ENCODE measurements around the gene MBNL1. TPM values are rescaled to one million over a fixed set of nuclear protein-coding genes. Genes with fewer than 3 reads are reported as not detected.

The MBNL1 gene
- total RNA-seq, 1 experiment from 2014 or later, result 140 TPM

- intact Hi-C loops (cut with micrococcal nuclease; ENCODE audit: unreplicated experiment) (no loop called here), in situ Hi-C loops (cut with HindIII; ENCODE audit: low pct_unique_long_range_greater_than_20kb, low sequenced_read_pairs) (no loop called here)
- no peaks in the 10 kb centered on the region; the same call in 1 of the 2 replicates for H3K4me1 ChIP-seq (ENCODE audit: control insufficient read depth, insufficient read depth, low read length)
- POLR2A ChIA-PET, result no interaction called here
- TF ChIP-seq TCF7L2 (IDR thresholded peaks at IDR 0.05; ENCODE audit: low read depth, low read length) (no peak), POLR2AphosphoS5 (IDR thresholded peaks at IDR 0.05; ENCODE audit: low read depth, low read length) (no peak), REST (IDR thresholded peaks at IDR 0.05; ENCODE audit: insufficient read depth in 1 of 2, low read depth in 2 of 2, low read length in 1 of 2) (no peak), SIN3A (IDR thresholded peaks at IDR 0.05; ENCODE audit: borderline replicate concordance, insufficient read depth, low read depth, low read length) (no peak)
- TF ChIP-seq, protein P1, sequence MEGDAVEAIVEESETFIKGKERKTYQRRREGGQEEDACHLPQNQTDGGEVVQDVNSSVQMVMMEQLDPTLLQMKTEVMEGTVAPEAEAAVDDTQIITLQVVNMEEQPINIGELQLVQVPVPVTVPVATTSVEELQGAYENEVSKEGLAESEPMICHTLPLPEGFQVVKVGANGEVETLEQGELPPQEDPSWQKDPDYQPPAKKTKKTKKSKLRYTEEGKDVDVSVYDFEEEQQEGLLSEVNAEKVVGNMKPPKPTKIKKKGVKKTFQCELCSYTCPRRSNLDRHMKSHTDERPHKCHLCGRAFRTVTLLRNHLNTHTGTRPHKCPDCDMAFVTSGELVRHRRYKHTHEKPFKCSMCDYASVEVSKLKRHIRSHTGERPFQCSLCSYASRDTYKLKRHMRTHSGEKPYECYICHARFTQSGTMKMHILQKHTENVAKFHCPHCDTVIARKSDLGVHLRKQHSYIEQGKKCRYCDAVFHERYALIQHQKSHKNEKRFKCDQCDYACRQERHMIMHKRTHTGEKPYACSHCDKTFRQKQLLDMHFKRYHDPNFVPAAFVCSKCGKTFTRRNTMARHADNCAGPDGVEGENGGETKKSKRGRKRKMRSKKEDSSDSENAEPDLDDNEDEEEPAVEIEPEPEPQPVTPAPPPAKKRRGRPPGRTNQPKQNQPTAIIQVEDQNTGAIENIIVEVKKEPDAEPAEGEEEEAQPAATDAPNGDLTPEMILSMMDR (IDR thresholded peaks at IDR 0.05), result no peak
- no peaks in the 10 kb centered on the region; the same call in 1 of the 2 replicates for H3K36me3 ChIP-seq (ENCODE audit: control insufficient read depth, insufficient read depth, low read length)
- no peak overlapping the region for H3K4me3 ChIP-seq (ENCODE audit: low read depth in 2 of 2, low read length in 2 of 2)
- DNase-seq (ENCODE audit: low read depth, low spot score) (no peak), ATAC-seq (no peak)
- H3K27ac ChIP-seq (ENCODE audit: low read length), result no peak overlapping the region
- CTCF ChIA-PET, result no interaction called here
- no TSS peak for BruUV-seq (replicated peaks)
- no peaks in the 10 kb centered on the region for H3K27me3 ChIP-seq (ENCODE audit: control insufficient read depth, insufficient read depth, low read length)
- no peaks in the 10 kb centered on the region for H3K9me3 ChIP-seq (ENCODE audit: control insufficient read depth, insufficient read depth, low read depth, low read length)
Measured at GRCh38 chr3:152349392-152349791, 80.7 kb downstream of the MBNL1 start.

DNA sequence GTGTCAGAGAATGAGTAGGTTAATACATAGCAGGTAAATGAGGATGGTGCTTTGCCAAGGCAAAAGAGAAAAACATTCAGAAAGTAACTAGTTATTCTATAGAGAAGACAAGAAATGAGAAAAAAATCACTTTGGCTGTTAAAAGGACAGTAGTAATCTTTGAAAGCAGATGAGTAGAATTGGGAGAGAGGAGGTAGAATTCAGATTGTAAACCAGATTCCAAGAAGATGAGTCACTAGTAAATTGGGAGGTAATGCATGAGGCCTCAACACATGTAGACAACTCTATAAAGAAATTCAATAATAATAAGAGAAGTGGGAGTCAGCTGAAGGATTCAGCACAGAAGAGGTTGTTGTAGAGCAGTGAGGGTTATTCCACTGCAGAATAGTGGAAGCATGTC is 81.4 kb downstream of the MBNL1 start:
- ChIA-PET POLR2A (no interaction called here), CTCF (no interaction called here)
- TF ChIP-seq REST (IDR thresholded peaks at IDR 0.05; ENCODE audit: insufficient read depth in 1 of 2, low read depth in 2 of 2, low read length in 1 of 2) (no peak), TCF7L2 (IDR thresholded peaks at IDR 0.05; ENCODE audit: low read depth, low read length) (no peak), POLR2AphosphoS5 (IDR thresholded peaks at IDR 0.05; ENCODE audit: low read depth, low read length) (no peak), SIN3A (IDR thresholded peaks at IDR 0.05; ENCODE audit: borderline replicate concordance, insufficient read depth, low read depth, low read length) (no peak)
- TF ChIP-seq, protein P1 (IDR thresholded peaks at IDR 0.05), result no peak
- no peaks in the 10 kb centered on the region; the same call in 1 of the 2 replicates for H3K36me3 ChIP-seq (ENCODE audit: control insufficient read depth, insufficient read depth, low read length)
- DNase-seq (ENCODE audit: low read depth, low spot score), result no peak
- H3K9me3 ChIP-seq (ENCODE audit: control insufficient read depth, insufficient read depth, low read depth, low read length), result no peaks in the 10 kb centered on the region
- in situ Hi-C loops (cut with HindIII; ENCODE audit: low pct_unique_long_range_greater_than_20kb, low sequenced_read_pairs), result no loop called here
- no peaks in the 10 kb centered on the region for H3K27me3 ChIP-seq (ENCODE audit: control insufficient read depth, insufficient read depth, low read length)
- no peak overlapping the region for H3K27ac ChIP-seq (ENCODE audit: low read length)
- H3K4me3 ChIP-seq (ENCODE audit: low read depth in 2 of 2, low read length in 2 of 2), result no peak overlapping the region
- intact Hi-C loops (cut with micrococcal nuclease; ENCODE audit: unreplicated experiment), result no loop called here
- no peaks in the 10 kb centered on the region; the same call in 1 of the 2 replicates for H3K4me1 ChIP-seq (ENCODE audit: control insufficient read depth, insufficient read depth, low read length)
- ATAC-seq, result no peak
- no TSS peak for BruUV-seq (replicated peaks)

Measured in Panc1 (cell line).